GM23248 (cell line): ENCODE measurements around the gene TAOK3. TPM values are rescaled to one million over a fixed set of nuclear protein-coding genes. Genes with fewer than 3 reads are reported as not detected.
A peak's percentile ranks its signal among the peaks of the same experiment; 100 is the strongest.

Experiments used
- DNase-seq: peaks from one replicate; pipeline ENCODE4 v3.0.0-alpha.2; 2015
- H2AFZ ChIP-seq: fragments of 200-600 bp; sonication (generic); 2 replicates; pipeline ENCODE4 v1.6.1; 2016; ENCODE audit warnings: antibody characterized with exemption
- H3F3A ChIP-seq: fragments of 200-600 bp; sonication (generic); 2 replicates; pipeline ENCODE4 v1.6.1; 2016; ENCODE audit warnings: mild to moderate bottlenecking, antibody characterized with exemption, mixed run types; ENCODE audit not compliant: insufficient read depth
- H3K27ac ChIP-seq: fragments of 200-600 bp; sonication (generic); 2 replicates; pipeline ENCODE4 v1.5.1; 2016; ENCODE audit warnings: mild to moderate bottlenecking
- H3K27me3 ChIP-seq: fragments of 200-600 bp; sonication (generic); replicated peaks from 2 replicates; pipeline ENCODE4 v1.6.1; 2016; ENCODE audit warnings: mild to moderate bottlenecking; ENCODE audit not compliant: insufficient read depth
- H3K36me3 ChIP-seq: fragments of 200-600 bp; sonication (generic); 2 replicates; pipeline ENCODE4 v1.6.1; 2016; ENCODE audit warnings: low read depth, mild to moderate bottlenecking
- H3K4me1 ChIP-seq: fragments of 200-600 bp; sonication (generic); 2 replicates; pipeline ENCODE4 v1.6.1; 2016; ENCODE audit warnings: mild to moderate bottlenecking; ENCODE audit not compliant: insufficient read depth
- H3K4me2 ChIP-seq: fragments of 200-600 bp; sonication (generic); one replicate; pipeline ENCODE4 v1.6.1; 2016; ENCODE audit warnings: mild to moderate bottlenecking; ENCODE audit not compliant: unreplicated experiment
- H3K4me3 ChIP-seq: fragments of 200-600 bp; sonication (generic); 2 replicates; pipeline ENCODE4 v1.5.1; 2016; ENCODE audit warnings: mild to moderate bottlenecking
- H3K79me2 ChIP-seq: fragments of 200-600 bp; sonication (generic); 2 replicates; pipeline ENCODE4 v1.6.1; 2016; ENCODE audit warnings: mild to moderate bottlenecking; ENCODE audit not compliant: insufficient read depth
- H3K9ac ChIP-seq: fragments of 200-600 bp; sonication (generic); 2 replicates; pipeline ENCODE4 v1.6.1; 2016; ENCODE audit warnings: mild to moderate bottlenecking
- H3K9me2 ChIP-seq: fragments of 200-600 bp; sonication (generic); 2 replicates; pipeline ENCODE4 v1.6.1; 2016; ENCODE audit warnings: mixed run types, mild to moderate bottlenecking, moderate library complexity; ENCODE audit not compliant: insufficient read depth
- H3K9me3 ChIP-seq: fragments of 200-600 bp; sonication (generic); one replicate; pipeline ENCODE4 v1.6.1; 2017; ENCODE audit warnings: low read depth
- H4K20me1 ChIP-seq: fragments of 200-600 bp; sonication (generic); 2 replicates; pipeline ENCODE4 v1.6.0; 2016; ENCODE audit not compliant: insufficient read depth
- EZH2 ChIP-seq: fragments of 200-600 bp; sonication (generic); IDR thresholded peaks from 2 replicates; pipeline ENCODE4 v1.6.1; 2018; ENCODE audit warnings: antibody characterized with exemption, mild to moderate bottlenecking; ENCODE audit not compliant: insufficient read depth, poor library complexity, severe bottlenecking
- EZH2phosphoT487 ChIP-seq: fragments of 200-600 bp; sonication (generic); IDR thresholded peaks from 2 replicates; pipeline ENCODE4 v1.6.1; 2018; ENCODE audit warnings: antibody characterized with exemption, moderate library complexity, mild to moderate bottlenecking, low read depth; ENCODE audit not compliant: insufficient read depth
- WGBS, 2 experiments: methylation state at CpG; one replicate each; pipeline ENCODE4 v1.1.6; 2015 to 2017; ENCODE audit warnings: low lambda C conversion rate in 2 of 2, low coverage in 1 of 2; ENCODE audit errors: missing lambda C conversion rate in 2 of 2; 5-methylcytosine and 5-hydroxymethylcytosine counted together
- in situ Hi-C: fragments of 300-500 bp; cut with MboI; formaldehyde crosslinking; loops from 2 replicates; pipeline ENCODE4 v1.15.0; 2020
- polyA plus RNA-seq: library from polyadenylated mRNA; unstranded; fragments of >200 nt; fragmentation: Nextera tagmentation; extraction: Ambion mirVana; gene quantifications from 2 replicates; pipeline ENCODE4 v1.2.1, GENCODE V29; 2016
- total RNA-seq: library from RNA; depleted of rRNA; stranded (reverse); fragments of >200 nt; shearing (Covaris generic); gene quantifications from 2 replicates; pipeline ENCODE4 v1.2.3, GENCODE V29; 2014

Gene TAOK3
- total and polyA plus RNA-seq, 2 experiments from 2014 or later = 17.8 to 49.8 TPM

- Histone ChIP-seq H3K4me1 (peaks cover 23% of the 10 kb centered on the region), H3K9ac (peak overlapping the region; percentile 1; the same call in 1 of the 2 replicates), H3K27ac (peak overlapping the region; percentile 33), H3K4me2 (peak overlapping the region; percentile 25), H3K4me3 (peak overlapping the region; percentile 13; the same call in 1 of the 2 replicates), H3K9me2 (no peaks in the 10 kb centered on the region), H3K36me3 (no peaks in the 10 kb centered on the region), H3K9me3 (no peaks in the 10 kb centered on the region), H3K27me3 (no peaks in the 10 kb centered on the region), H3F3A (peaks cover 22% of the 10 kb centered on the region), H4K20me1 (no peaks in the 10 kb centered on the region), H3K79me2 (peaks cover 84% of the 10 kb centered on the region), H2AFZ (peak overlapping the region; percentile 22)
- in situ Hi-C loops = no loop called here
- DNase-seq = peak; percentile 43
- 21 to 26% methylated on average over 6 of the region's 6 CpGs for WGBS, 2 experiments
- TF ChIP-seq EZH2phosphoT487 (no peak), EZH2 (no peak)
Measured at GRCh38 chr12:118337194-118337838, 35.4 kb downstream of the TAOK3 start.

GRCh38 chr12:118336123-118336522 is 36.6 kb downstream of the TAOK3 start:
- peaks cover 22% of the 10 kb centered on the region for H3F3A ChIP-seq
- peaks cover 81% of the 10 kb centered on the region for H3K79me2 ChIP-seq
- no peak overlapping the region for H3K9ac ChIP-seq
- peaks cover 22% of the 10 kb centered on the region for H3K4me1 ChIP-seq
- WGBS, 2 experiments = 96 to 100% methylated on average over 2 of the region's 2 CpGs
- H3K27ac ChIP-seq = no peak overlapping the region
- in situ Hi-C loops = no loop called here
- H3K27me3 ChIP-seq = no peaks in the 10 kb centered on the region
- TF ChIP-seq EZH2phosphoT487 = no peak
- TF ChIP-seq EZH2 = no peak
- no peak for DNase-seq
- H3K9me2 ChIP-seq = no peaks in the 10 kb centered on the region
- no peaks in the 10 kb centered on the region for H3K9me3 ChIP-seq
- no peak overlapping the region for H3K4me3 ChIP-seq
- no peak overlapping the region for H3K4me2 ChIP-seq
- no peak overlapping the region for H2AFZ ChIP-seq
- no peaks in the 10 kb centered on the region for H4K20me1 ChIP-seq
- H3K36me3 ChIP-seq = no peaks in the 10 kb centered on the region

- Histone ChIP-seq H3K9me2 (no peaks in the 10 kb centered on the region), H4K20me1 (no peaks in the 10 kb centered on the region), H3K9me3 (no peaks in the 10 kb centered on the region), H3K27me3 (no peaks in the 10 kb centered on the region), H3F3A (peaks cover 22% of the 10 kb centered on the region), H3K27ac (no peak overlapping the region), H3K79me2 (peaks cover 81% of the 10 kb centered on the region), H3K4me2 (no peak overlapping the region), H3K4me1 (peaks cover 22% of the 10 kb centered on the region), H3K9ac (no peak overlapping the region), H3K4me3 (no peak overlapping the region), H2AFZ (no peak overlapping the region), H3K36me3 (no peaks in the 10 kb centered on the region)
- 94 to 98% methylated on average over 4 of the region's 4 CpGs for WGBS, 2 experiments
- DNase-seq = no peak
- in situ Hi-C loops = no loop called here
- TF ChIP-seq EZH2phosphoT487 (no peak), EZH2 (no peak)
Measured at GRCh38 chr12:118334939-118335567, 37.7 kb downstream of the TAOK3 start.

DNA sequence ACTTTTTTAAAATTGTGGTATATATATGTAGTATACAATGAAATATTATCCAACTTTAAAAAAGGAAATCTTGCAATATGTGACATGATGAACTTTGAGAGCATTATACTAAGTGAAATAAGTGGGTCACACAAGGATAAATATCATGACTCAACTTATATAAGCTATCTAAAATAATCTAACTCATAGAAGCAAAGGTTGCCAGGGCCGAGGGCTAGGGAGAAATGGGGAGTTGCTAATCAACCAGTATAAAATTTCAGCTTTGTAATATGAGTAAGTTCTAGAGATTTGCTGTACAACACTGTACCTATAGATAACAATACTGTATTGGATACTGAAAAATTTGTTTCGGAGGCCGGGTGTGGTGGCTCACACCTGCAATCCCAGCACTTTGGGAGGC is 38.5 kb downstream of the TAOK3 start:
- in situ Hi-C loops = no loop called here
- DNase-seq = no peak

More for the DNA sequence above, 38.5 kb downstream of the TAOK3 start:
- TF ChIP-seq EZH2phosphoT487 (no peak), EZH2 (no peak)
- peaks cover 81% of the 10 kb centered on the region for H3K79me2 ChIP-seq
- peaks cover 22% of the 10 kb centered on the region for H3F3A ChIP-seq
- H3K9me3 ChIP-seq = no peaks in the 10 kb centered on the region
- H2AFZ ChIP-seq = no peak overlapping the region
- no peak overlapping the region for H3K27ac ChIP-seq
- H4K20me1 ChIP-seq = no peaks in the 10 kb centered on the region
- WGBS, 2 experiments = 100% methylated on average over 3 of the region's 3 CpGs
- H3K36me3 ChIP-seq = no peaks in the 10 kb centered on the region
- peaks cover 22% of the 10 kb centered on the region for H3K4me1 ChIP-seq
- H3K27me3 ChIP-seq = no peaks in the 10 kb centered on the region
- no peak overlapping the region for H3K4me2 ChIP-seq
- no peaks in the 10 kb centered on the region for H3K9me2 ChIP-seq
- H3K4me3 ChIP-seq = no peak overlapping the region
- no peak overlapping the region for H3K9ac ChIP-seq
